HepG2 (cell line): ENCODE results near the gene PGP.

ENCODE experiments used
- BHLHE40 ChIP-seq: IDR thresholded peaks from 2 replicates; pipeline ENCODE4 v1.6.1; 2011; ENCODE audit warnings: low read length, improper control_type of control experiment
- CBFB ChIP-seq: sonication (generic); formaldehyde crosslinking; IDR thresholded peaks from 2 replicates; pipeline ENCODE4 v1.4.0; 2020; ENCODE audit warnings: missing genetic modification reagents
- EZH2 ChIP-seq: conservative IDR thresholded peaks from 2 replicates; pipeline ENCODE4 v1.6.1; 2012; ENCODE audit warnings: mild to moderate bottlenecking, low read depth, low read length, moderate library complexity
- HOXA5 ChIP-seq: sonication (generic); formaldehyde crosslinking; IDR thresholded peaks from 2 replicates; pipeline ENCODE4 v1.4.0; 2020; ENCODE audit warnings: missing genetic modification reagents
- NR2F1 ChIP-seq, 2 experiments: fragments of 450-650 bp in 1 of 2; formaldehyde crosslinking in 1 of 2; IDR thresholded peaks; 2 replicates each; pipeline versions ENCODE4 v1.5.0 to v1.6.1; 2016 to 2020; ENCODE audit warnings: mild to moderate bottlenecking in 1 of 2, missing compliant biosample characterization in 1 of 2, missing genetic modification reagents in 1 of 2, moderate library complexity in 1 of 2
- TCF12 ChIP-seq, 2 experiments: fragments of 450-650 bp in 1 of 2; sonication (generic) in 1 of 2; formaldehyde crosslinking in 1 of 2; IDR thresholded peaks; 2 replicates each; pipeline versions ENCODE4 v1.6.1 to v1.8.0; 2017 to 2022; ENCODE audit warnings: antibody characterized with exemption in 1 of 2, mild to moderate bottlenecking in 1 of 2, missing genetic modification reagents in 1 of 2, moderate library complexity in 1 of 2
- ZBTB8A ChIP-seq: sonication (generic); formaldehyde crosslinking; IDR thresholded peaks from 2 replicates; pipeline ENCODE4 v1.4.0; 2020; ENCODE audit warnings: mild to moderate bottlenecking, low read depth, missing genetic modification reagents, borderline replicate concordance
- ZNF274 ChIP-seq: sonication (generic); formaldehyde crosslinking; IDR thresholded peaks from 2 replicates; pipeline ENCODE4 v1.5.1; 2020; ENCODE audit warnings: mild to moderate bottlenecking, missing genetic modification reagents
- ZNF720 ChIP-seq: sonication (generic); formaldehyde crosslinking; IDR thresholded peaks from 2 replicates; pipeline ENCODE4 v1.4.0; 2020; ENCODE audit warnings: missing genetic modification reagents
- TF ChIP-seq, protein P1 (sequence below): sonication (generic); formaldehyde crosslinking; IDR thresholded peaks from 2 replicates; pipeline ENCODE4 v1.4.0; 2020; ENCODE audit warnings: missing genetic modification reagents, mild to moderate bottlenecking, borderline replicate concordance
- TF ChIP-seq, protein P2 (sequence below): sonication (generic); formaldehyde crosslinking; IDR thresholded peaks from 2 replicates; pipeline ENCODE4 v1.5.1; 2020; ENCODE audit warnings: missing genetic modification reagents, mild to moderate bottlenecking, borderline replicate concordance
- TF ChIP-seq, protein P3 (sequence below): IDR thresholded peaks from 2 replicates; pipeline ENCODE4 v1.6.1; 2012; ENCODE audit warnings: inconsistent platforms

DNA sequence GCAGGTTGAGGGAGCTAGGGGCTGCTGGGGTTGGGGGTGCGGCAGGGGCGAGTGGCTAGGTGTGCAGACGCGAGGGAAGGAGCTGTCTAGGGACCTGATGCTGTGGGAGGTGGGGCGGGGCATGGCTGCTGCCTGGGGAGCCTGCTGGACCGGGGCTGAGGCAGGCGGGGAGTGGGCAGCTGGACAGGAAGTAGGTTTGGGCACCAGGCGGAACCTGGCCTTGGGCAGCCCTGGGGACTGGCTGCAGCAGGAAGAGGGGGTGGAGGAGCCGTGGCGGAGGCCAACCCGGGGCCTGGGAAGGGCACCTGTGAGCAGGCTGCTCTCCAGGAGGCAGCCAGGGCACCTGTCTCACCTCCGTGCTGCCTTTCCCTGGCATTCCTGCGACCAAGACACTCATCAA lies 15.7 kb upstream of the PGP start:
- no peak for TF ChIP-seq HOXA5 (CRISPR knock-in tag)
- TF ChIP-seq ZNF720 (CRISPR knock-in tag): no peak
- TF ChIP-seq EZH2: no peak
- TF ChIP-seq CBFB (CRISPR knock-in tag): no peak
- TF ChIP-seq NR2F1 (CRISPR knock-in tag; IDR thresholded peaks at IDR 0.05): no peak
- TF ChIP-seq, protein P1, sequence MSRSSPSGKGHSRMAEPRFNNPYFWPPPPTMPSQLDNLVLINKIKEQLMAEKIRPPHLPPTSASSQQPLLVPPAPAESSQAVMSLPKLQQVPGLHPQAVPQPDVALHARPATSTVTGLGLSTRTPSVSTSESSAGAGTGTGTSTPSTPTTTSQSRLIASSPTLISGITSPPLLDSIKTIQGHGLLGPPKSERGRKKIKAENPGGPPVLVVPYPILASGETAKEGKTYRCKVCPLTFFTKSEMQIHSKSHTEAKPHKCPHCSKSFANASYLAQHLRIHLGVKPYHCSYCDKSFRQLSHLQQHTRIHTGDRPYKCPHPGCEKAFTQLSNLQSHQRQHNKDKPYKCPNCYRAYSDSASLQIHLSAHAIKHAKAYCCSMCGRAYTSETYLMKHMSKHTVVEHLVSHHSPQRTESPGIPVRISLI (CRISPR knock-in tag): no peak
- TF ChIP-seq, protein P2, sequence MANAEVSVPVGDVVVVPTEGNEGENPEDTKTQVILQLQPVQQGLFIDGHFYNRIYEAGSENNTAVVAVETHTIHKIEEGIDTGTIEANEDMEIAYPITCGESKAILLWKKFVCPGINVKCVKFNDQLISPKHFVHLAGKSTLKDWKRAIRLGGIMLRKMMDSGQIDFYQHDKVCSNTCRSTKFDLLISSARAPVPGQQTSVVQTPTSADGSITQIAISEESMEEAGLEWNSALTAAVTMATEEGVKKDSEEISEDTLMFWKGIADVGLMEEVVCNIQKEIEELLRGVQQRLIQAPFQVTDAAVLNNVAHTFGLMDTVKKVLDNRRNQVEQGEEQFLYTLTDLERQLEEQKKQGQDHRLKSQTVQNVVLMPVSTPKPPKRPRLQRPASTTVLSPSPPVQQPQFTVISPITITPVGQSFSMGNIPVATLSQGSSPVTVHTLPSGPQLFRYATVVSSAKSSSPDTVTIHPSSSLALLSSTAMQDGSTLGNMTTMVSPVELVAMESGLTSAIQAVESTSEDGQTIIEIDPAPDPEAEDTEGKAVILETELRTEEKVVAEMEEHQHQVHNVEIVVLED (CRISPR knock-in tag): no peak
- no peak for TF ChIP-seq BHLHE40
- TF ChIP-seq, protein P3, sequence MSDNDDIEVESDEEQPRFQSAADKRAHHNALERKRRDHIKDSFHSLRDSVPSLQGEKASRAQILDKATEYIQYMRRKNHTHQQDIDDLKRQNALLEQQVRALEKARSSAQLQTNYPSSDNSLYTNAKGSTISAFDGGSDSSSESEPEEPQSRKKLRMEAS: no peak
- TF ChIP-seq ZBTB8A (CRISPR knock-in tag): no peak
- TF ChIP-seq ZNF274 (CRISPR knock-in tag): no peak
- no peak for TF ChIP-seq TCF12 (IDR thresholded peaks at IDR 0.05)
- TF ChIP-seq TCF12 (CRISPR knock-in tag; IDR thresholded peaks at IDR 0.05): no peak
